Heart left ventricle (tissue), 13 donors: Measurements from ENCODE around the gene DCHS2.

Experiments used
- CTCF ChIP-seq, 12 donors: fragments of 200-600 bp; sonication (generic) in 4 of 12; IDR thresholded peaks; one replicate each; pipeline versions ENCODE4 v1.5.0 to v1.8.0; 2018 to 2022; ENCODE audit warnings: antibody characterized with exemption in 12 of 12, mild to moderate bottlenecking in 5 of 12
- POLR2A ChIP-seq, 2 donors: fragments of 450-650 bp; IDR thresholded peaks; one replicate each; pipeline ENCODE4 v1.6.1; 2017; ENCODE audit warnings: antibody characterized with exemption in 2 of 2, mild to moderate bottlenecking in 2 of 2, moderate library complexity in 2 of 2
- donor health status: ischemic (EF 13 %, LVEDD 7.1; RV severe dilation, severe dysfunction).
- donor health status: DM: no; HTN: yes; CAD: no.
- donor health status: DM: no; HTN: no; CAD: no.
- donor health status: ischemic (EF 25% LVEDD 6.9; RV normal size, moderate dysfunction).
- donor health status: ischemic (EF 25% LVEDD 5.7; RV mildly dilated, moderate dysfunction).
- donor health status: ischemic (EF 35%, LVEDD 5.7; RV mildly dilated, moderate dysfunction).
- donor health status: nonischemic (EF 11% LVEDD 7.7; RV severe dilation, severe dysfunction).
- donor health status: DM: yes; HTN: yes; CAD: no.
- donor health status: PGD.
- donor health status: ischemic (EF 29% LVEDD 5.4; RV normal size, mild dysfunction).
- donor health status: nonischemic (EF 23%, LVEDD 6.1; RV moderate dilation, normal function).

- TF ChIP-seq CTCF (IDR thresholded peaks at IDR 0.05) = no peak
- no peak for TF ChIP-seq POLR2A (IDR thresholded peaks at IDR 0.05)
Observed at GRCh38 chr4:154308207-154308606, 183.4 kb downstream of the DCHS2 start.
